Mononuclear cell (primary cell): Measurements from ENCODE around the gene NCCRP1. TPM values are rescaled to one million over a fixed set of nuclear protein-coding genes. Genes with fewer than 3 reads are reported as not detected.
"Not testable (repeated sequence)": the region's sequence is repeated elsewhere in the genome, so short reads cannot be mapped to it uniquely, and the experiment has no call there.

Source experiments
- H3K27me3 ChIP-seq: 2 replicates; pipeline ENCODE4 v1.6.0; 2011; ENCODE audit warnings: low read length, control low read depth; ENCODE audit not compliant: insufficient read depth
- H3K4me1 ChIP-seq: 2 replicates; pipeline ENCODE4 v1.5.1; 2011; ENCODE audit warnings: mild to moderate bottlenecking, low read length, control low read depth; ENCODE audit not compliant: insufficient read depth
- H3K4me3 ChIP-seq: 2 replicates; pipeline ENCODE4 v1.5.1; 2011; ENCODE audit warnings: mild to moderate bottlenecking, low read length, moderate library complexity
- H3K9me3 ChIP-seq: 2 replicates; pipeline ENCODE4 v1.5.1; 2011; ENCODE audit warnings: low read depth, mild to moderate bottlenecking, control low read depth, low read length
- total RNA-seq: library from RNA; depleted of rRNA; stranded (reverse); fragments of >200 nt; gene quantifications from one replicate; pipeline ENCODE4 v1.2.3, GENCODE V29; 2012

Gene NCCRP1
- total RNA-seq, 1 donor: not detected

DNA sequence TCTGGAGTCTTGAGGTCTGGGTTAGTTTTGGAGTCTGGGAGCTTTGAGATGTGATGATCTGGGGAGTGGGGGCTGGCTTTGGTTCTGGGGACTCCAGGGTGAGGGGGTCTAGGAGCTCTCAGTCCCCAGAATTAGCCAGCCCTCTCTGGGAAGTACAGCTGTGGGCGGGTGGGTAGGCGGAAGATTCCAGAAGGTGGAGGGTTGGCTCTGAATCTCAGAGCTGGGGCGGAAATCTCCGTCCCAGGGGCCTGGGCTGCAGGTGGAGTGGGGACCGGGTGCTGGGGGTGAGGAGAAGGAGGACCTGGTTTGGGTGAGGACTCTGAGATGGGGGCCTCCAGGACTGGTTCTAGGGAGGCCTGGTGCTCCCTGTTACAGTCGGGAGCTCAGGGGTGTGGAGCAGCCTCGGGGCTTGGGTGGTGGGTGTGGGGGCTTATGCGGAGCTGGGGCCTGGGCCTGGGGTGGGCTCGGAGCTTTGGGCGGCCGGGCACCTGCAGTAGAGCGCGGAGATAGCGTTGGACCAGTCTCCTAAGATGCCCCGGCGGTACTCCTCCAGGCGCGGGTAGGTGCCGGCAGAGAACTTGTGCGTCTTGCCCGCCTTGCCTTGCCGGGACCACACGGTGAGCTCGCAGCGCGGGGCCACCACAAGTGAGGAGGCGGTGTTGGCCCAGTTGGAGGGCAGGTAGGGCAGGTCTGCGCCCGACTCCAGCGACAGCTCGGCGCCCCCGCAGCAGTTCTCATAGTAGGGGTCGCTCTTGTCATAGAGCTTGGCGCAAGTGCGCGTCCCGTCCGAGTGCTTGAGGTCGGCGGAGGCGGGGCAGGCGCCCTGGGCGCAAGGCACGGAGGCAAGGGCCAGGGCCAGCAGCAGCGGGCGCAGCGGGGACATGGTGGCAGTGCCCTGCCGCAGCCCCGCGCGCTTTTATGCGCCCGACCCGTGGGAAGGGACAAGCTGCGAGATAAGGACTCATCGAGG lies 6.9 kb downstream of the NCCRP1 start, which contains the start of gene SYCN:
TSS of gene SYCN (minus strand) at position 892 of the 970 bp plus-strand sequence. CDS start at position 883, 9 bp downstream.
- H3K4me1 ChIP-seq: no peaks in the 10 kb centered on the region
- H3K4me3 ChIP-seq: no peak within 1 kb of the TSS
- H3K27me3 ChIP-seq: peaks cover 15% of the 10 kb centered on the region
- no peaks in the 10 kb centered on the region for H3K9me3 ChIP-seq

DNA sequence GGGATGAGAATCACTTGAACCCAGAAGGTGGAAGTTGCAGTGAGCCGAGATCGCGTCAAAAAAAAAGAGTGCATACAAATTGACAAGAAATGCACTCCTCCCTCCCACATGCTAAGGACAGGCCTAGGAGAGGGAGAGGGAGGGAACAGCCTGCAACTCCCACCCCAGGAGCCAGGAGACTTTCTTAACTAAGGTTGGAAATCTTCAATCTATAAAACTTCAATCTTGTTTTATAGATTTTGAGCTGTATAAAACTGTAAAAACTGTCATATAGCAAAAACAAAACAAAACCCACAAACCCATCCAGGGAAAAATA lies 8.6 kb downstream of the NCCRP1 start:
- H3K9me3 ChIP-seq: no peaks in the 10 kb centered on the region
- H3K4me3 ChIP-seq: no peak overlapping the region
- H3K27me3 ChIP-seq: peaks cover 15% of the 10 kb centered on the region
- H3K4me1 ChIP-seq: no peaks in the 10 kb centered on the region

DNA sequence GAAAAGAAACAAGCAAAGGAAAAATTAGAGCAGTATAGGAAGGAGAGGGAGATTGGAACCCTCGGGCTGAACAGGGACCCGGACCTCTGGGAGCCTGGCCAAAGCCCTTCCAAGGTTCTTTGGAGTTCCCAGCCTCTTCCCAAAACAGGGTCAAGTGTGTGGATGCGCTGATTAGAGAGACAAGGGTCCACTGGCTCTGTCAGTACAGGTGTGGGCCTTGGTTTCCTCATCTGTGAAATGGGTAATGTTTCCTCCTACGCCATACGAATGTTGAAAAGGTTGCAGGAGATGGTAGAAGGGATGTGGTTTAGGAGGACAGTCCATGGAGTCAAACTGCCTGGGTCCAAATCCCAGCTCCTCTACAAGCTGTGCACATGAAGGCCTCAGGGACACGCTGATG lies 9.4 kb downstream of the NCCRP1 start:
- H3K4me1 ChIP-seq: no peaks in the 10 kb centered on the region
- H3K9me3 ChIP-seq: no peaks in the 10 kb centered on the region
- no peak overlapping the region for H3K4me3 ChIP-seq
- peaks cover 15% of the 10 kb centered on the region for H3K27me3 ChIP-seq

DNA sequence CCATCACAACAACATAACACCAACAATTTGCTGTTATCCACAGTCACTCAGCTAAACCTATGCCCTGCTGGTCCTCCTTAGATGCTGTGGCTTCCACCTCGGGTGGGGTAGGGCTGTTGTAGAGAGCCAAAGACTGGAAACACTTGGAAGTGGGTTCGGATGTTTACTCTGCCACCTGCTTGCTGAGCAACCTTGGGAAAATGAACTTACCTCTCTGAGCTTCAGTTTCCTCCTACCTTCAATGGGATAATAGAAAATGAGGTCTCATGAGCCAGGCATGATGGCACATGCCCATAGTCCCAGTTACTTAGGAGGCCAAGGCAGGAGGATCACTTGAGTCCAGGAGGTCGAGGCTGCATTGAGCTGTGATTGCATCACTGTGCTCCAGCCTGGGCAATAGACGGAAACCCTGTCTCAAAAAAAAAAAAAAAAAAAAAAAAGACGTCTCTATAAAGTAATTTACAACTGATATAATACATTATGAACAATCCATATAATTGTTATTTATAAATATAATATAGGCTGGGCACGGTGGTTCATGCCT lies 10.6 kb downstream of the NCCRP1 start:
- H3K9me3 ChIP-seq: no peaks in the 10 kb centered on the region
- no peaks in the 10 kb centered on the region for H3K4me1 ChIP-seq
- H3K4me3 ChIP-seq: no peak overlapping the region
- H3K27me3 ChIP-seq: peaks cover 15% of the 10 kb centered on the region

DNA sequence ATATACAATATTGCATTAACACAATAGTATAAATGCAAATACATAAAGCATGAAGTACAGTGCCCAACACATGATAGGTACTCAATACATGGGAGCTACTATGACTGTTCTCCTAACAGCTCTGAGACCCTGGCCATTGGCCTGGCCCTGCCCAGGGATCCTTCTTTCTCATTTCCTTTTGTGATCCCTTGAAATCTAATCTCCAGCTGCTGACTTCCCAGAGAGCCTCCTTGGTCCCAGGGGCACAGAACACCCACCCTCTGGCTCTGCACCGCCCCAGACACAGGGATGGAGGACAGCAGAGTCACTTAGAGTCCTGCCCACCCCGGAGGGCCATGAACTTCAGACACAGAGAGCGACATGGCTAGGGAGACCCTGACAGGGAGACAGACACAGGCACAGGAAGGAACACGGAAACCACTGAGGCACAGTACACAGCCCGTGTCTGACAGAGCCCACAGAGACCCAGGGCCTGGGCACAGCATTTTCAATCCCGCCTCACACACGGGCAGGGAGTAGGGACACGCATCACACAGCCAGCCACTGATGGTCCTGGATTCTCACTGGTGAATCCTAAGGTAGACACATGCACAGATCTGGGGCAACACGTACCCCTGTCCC lies 11.5 kb downstream of the NCCRP1 start:
- H3K4me3 ChIP-seq: no peak overlapping the region
- H3K27me3 ChIP-seq: peaks cover 7% of the 10 kb centered on the region
- H3K4me1 ChIP-seq: no peaks in the 10 kb centered on the region
- H3K9me3 ChIP-seq: no peaks in the 10 kb centered on the region

DNA sequence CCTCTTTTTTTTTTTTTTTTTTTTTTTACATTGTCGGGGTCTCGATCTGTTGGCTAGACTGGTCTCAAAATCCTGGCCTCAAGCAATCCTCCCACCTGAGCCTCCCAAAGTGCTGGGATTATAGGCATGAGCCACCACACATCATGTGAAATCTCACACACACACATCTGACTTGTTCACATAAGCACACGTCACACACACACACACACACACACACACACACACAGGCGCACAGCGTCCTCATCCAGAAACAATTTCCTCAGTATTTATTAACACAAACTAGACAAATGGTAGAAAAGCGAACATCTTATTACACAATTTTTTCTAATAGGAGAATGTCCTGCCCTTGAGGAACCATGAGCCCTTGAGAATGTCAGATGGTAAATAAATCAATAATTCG lies 12.4 kb downstream of the NCCRP1 start:
- H3K4me3 ChIP-seq: no peak overlapping the region
- no peaks in the 10 kb centered on the region for H3K27me3 ChIP-seq
- H3K4me1 ChIP-seq: no peaks in the 10 kb centered on the region
- H3K9me3 ChIP-seq: no peaks in the 10 kb centered on the region

DNA sequence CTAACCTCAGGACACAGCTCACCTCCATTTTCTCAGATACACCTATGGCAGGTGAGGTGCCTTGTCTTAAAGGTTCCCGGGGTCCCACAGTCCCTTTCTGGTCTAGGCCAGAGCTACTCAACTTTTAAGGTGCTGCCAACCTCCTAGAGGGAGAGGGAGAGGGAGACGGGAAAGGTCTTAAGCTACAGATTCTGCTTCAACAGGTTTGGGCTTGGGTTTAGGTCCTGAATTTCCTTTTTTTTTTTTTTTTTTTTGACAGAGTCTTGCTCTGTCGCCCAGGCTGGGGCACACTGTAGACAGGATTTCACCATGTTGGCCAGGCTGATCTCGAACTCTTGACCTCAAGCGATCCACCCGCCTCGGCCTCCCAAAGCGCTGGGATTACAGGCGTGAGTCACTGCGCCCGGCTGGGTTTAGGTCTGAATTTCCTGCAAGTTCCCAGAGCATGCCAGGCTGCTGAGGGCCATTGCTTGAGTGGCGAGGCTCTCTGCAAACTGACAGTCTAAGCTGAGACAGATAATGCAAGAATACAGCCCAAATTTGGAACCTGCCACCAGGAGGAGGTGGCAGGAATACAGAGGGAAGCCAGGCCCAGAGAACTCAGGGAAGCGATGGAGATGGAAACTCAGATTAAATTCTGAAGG lies 15.1 kb downstream of the NCCRP1 start:
- Histone ChIP-seq H3K9me3 (no peaks in the 10 kb centered on the region), H3K4me1 (no peaks in the 10 kb centered on the region), H3K27me3 (no peaks in the 10 kb centered on the region), H3K4me3 (no peak overlapping the region)

DNA sequence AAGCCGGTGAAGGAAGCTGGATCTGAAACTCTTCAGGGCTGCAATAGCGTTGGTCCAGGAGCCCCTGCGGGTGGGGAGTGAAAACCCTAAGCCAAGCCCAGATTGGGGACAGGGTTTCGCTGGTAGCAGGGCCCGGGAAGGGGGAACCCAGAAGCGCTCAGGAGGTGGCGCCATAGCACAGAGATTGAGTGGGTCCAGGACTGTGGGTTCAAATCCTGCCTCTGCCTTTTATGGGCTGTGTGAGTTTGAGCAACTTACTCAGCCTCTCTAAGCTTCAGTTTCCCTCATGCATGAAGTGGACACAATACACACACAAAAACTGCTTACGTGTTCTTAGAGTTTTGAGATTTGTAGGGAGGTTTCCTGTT lies 15.6 kb downstream of the NCCRP1 start:
- no peaks in the 10 kb centered on the region for H3K4me1 ChIP-seq
- no peaks in the 10 kb centered on the region for H3K9me3 ChIP-seq
- H3K4me3 ChIP-seq: no peak overlapping the region
- no peaks in the 10 kb centered on the region for H3K27me3 ChIP-seq

DNA sequence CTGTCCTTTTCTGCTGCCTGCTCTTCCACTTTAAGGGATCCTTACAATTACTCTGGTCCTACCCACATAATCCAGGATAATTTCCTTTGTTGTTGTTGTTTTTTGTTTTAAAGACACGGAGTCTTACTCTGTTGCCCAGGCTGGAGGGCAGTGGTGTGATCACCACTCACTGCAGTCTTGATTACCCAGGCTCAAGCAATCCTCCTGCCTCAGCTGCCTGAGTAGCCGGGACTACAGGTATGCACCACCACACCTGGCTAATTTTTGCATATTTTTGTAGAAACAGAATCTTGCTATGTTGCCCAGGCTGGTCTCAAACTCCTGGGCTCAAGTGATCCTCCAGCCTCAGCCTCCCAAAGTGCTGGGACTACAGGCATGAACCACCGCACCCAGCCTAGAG lies 18.6 kb downstream of the NCCRP1 start:
- H3K4me3 ChIP-seq, H3K4me1 ChIP-seq, H3K27me3 ChIP-seq, H3K9me3 ChIP-seq: not testable (repeated sequence)

DNA sequence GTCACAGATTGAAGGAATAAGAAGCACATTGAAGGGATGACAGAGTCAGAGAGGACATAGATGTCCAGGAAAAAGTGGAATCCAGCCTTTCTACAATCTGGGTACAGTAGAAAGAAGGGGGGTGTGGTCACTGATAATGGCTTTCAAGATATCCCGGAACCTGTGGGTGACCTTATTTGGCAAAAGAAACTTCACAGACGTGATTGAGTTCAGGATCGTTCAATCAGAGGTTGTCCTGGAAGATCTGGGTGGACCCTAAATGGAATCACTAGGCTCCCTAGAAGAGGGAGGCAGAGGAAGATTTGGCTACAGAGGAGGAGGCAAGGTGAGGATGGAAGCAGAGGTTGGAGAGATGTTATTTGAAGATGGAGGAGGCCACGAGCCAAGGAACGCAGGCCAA lies 20.3 kb downstream of the NCCRP1 start:
- H3K4me1 ChIP-seq: no peaks in the 10 kb centered on the region
- H3K4me3 ChIP-seq: no peak overlapping the region
- no peaks in the 10 kb centered on the region for H3K9me3 ChIP-seq
- H3K27me3 ChIP-seq: no peaks in the 10 kb centered on the region

DNA sequence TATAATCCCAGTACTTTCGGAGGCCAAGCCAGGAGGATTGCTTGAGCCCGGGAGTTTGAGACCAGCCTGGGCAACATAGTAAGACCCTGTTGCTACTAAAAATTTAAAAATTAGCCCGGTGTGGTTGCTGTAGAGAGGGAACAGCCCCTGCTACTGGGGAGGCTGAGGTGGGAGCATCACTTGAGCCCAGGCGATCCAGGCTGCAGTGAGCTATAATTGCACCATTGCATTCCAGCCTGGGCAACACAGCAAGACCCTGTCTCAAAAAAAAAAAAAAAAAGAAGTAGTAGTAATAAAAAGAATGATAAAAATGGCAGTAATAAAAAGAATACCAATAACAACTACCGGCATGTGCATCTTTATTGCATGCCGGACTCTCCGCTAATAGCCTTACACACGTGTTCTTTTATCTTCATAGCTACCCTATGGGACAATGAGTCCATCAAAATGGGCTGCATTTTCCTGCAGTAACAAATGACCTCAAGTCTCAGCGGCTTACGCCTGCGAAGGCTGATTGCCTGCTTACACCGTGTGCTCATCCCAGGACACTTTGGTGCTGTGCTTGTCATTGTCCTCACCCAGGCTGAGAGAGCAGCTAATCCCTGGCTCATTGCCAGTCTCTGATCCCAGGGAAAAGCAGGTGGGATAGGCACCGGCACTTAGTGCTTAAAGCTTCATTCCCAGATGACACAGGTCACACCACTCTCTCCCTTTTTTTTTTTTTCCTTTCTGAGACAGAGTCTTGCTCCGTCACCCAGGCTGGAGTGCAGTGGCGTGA lies 21.7 kb downstream of the NCCRP1 start:
- H3K27me3 ChIP-seq: peaks cover 2% of the 10 kb centered on the region
- H3K4me1 ChIP-seq: no peaks in the 10 kb centered on the region
- no peak overlapping the region for H3K4me3 ChIP-seq
- no peaks in the 10 kb centered on the region for H3K9me3 ChIP-seq

DNA sequence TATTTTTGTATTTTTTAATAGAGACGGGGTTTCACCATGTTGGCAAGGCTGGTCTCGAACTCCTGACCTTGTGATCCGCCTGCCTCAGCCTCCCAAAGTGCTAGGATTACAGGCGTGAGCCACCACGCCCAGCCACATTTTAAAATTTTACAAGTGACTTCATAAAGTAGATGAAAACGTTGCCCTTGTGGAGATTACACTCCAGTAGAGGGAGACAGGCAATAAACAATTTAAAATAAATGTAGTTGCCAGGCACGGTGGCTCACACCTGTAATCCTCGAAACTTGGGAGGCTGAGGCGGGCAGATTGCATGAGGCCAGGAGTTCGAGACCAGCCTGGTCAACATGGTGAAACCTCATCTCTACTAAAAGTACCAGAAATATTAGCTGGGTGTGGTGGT lies 22.3 kb downstream of the NCCRP1 start:
- H3K4me1 ChIP-seq, H3K27me3 ChIP-seq, H3K4me3 ChIP-seq, H3K9me3 ChIP-seq: not testable (repeated sequence)

DNA sequence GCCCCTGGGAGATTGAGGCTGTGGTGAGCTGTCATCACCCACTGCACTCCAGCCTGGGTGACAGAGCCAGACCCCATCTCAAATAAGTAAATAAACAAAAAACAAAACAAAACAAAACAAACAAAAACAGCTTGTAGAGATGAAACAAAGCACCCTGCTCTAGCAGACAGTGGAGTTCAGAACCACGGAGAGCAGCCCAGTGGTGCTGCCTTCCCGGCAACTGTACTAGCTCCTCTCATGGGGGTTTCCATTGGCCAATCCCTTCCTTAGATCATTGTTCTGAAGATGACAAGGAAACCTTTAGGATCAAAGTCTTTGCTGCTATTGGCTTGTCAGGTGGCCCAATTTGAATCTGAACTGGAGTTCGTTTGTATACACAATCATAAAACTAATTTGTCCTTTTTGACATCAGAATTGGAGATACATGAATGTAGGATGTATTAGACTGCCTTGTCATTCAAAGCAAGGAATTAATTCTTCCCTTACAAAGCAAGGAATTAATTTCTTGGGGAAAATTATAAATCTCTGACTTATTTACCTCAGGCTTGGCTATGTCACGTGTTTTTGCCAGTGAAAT lies 27.0 kb downstream of the NCCRP1 start:
- Histone ChIP-seq H3K4me1 (peaks cover 6% of the 10 kb centered on the region), H3K27me3 (peaks cover 2% of the 10 kb centered on the region), H3K4me3 (no peak overlapping the region), H3K9me3 (no peaks in the 10 kb centered on the region)

DNA sequence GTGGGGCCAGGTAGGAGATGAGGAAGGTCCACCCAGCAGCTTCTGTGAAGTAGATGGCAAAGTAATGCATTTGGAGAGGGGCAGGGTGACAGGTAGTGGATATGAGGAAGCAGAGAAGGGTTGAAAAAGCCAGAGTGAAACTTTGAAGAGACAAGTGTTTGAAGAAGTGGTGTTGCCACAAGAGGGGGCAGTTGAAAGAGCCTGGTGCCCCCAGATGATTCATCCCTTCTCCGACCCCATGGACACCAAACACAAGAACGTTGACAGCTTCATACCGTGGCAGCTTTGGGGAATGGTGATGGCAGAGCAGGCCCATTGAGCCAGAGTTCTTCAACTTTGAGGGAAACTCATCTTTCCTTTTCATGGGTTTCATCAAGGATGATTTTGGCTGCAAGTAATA lies 28.1 kb downstream of the NCCRP1 start:
- H3K9me3 ChIP-seq: no peaks in the 10 kb centered on the region
- H3K27me3 ChIP-seq: peaks cover 2% of the 10 kb centered on the region
- H3K4me3 ChIP-seq: no peak overlapping the region
- peaks cover 6% of the 10 kb centered on the region for H3K4me1 ChIP-seq
